GM21381 (cell line): ENCODE data around the gene MAP7D2.

Experiments used
- ATAC-seq: cut with Tn5 transposase; IDR thresholded peaks from one replicate; pipeline ENCODE4 v1.9.1; 2021; ENCODE audit warnings: mild to moderate bottlenecking, moderate library complexity; ENCODE audit not compliant: unreplicated experiment

Gene MAP7D2

DNA sequence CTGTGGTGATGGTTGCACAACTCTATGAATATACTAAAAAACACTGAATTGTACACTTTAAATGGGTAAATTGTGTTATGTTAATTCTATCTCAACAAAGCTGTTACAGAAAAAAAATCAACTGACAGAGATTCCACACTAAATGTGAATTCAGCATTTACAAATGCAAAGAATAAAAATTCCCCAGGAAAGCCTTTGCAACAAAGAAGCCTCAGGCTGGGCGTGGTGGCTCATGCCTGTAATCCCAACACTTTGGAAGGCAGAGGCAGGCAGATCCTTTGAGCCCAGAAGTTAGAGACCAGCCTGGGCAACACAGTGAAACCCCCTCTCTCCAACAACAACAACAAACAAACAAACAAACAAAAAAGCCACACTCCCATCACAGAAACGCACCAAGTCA lies 134.8 kb downstream of the MAP7D2 start:
- ATAC-seq: no peak

DNA sequence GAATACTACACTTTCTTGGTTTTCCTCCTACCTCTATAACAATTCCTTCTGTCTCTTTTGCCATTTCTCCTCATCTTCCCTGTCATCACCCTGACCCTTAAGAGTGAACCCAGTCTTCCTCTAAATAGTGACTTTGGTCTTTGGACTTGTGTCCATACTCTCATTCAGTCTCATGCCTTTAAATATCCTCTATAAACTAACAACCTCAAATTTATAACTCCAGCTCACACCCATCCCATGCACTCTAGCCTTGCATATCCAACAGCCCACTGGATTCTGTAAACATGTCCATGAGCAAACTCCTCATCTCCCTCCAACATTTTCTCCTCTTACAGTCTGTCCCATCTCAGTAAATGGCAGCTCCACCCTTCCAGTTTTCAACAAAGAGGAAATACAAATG lies 140.9 kb downstream of the MAP7D2 start:
- no peak for ATAC-seq

- ATAC-seq: no peak
Measured at GRCh38 chrX:19972984-19973383, 143.7 kb downstream of the MAP7D2 start.

- ATAC-seq: no peak
Measured at GRCh38 chrX:19968276-19968675, 148.4 kb downstream of the MAP7D2 start.

- no peak for ATAC-seq
Measured at GRCh38 chrX:19966056-19966455, 150.7 kb downstream of the MAP7D2 start.

DNA sequence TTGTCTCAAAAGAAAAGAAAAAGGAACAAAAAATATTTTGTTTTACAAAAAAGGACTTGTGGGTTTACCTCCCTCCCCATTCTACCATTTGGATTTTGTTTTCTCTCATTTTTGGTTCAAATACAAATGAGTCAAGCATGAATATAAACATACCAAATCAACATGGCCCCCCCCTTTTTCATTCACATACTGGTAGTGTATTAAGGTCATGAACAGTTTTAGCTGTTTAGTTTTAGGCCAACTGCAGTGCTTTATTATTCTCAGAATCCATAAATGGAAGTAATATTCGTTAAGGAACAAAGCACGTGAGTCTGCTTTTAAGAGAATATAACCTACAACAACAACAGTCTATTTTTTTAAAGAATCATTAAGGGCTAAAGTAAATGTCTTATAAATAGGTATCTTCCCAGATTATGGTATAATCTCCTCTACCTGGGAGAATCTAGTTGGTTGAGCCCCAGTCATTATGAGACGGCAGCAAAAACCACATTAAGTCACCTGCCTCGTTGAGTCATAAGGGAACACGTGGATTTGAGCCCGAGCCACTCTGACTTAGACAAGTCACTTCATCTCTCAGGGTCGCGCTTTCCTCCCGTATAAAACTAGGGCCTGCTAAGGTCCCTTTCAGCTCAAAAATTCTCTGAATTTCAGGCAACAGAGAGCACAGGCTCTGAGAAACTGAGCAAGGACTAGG lies 152.5 kb downstream of the MAP7D2 start:
- ATAC-seq: peak; percentile 69

DNA sequence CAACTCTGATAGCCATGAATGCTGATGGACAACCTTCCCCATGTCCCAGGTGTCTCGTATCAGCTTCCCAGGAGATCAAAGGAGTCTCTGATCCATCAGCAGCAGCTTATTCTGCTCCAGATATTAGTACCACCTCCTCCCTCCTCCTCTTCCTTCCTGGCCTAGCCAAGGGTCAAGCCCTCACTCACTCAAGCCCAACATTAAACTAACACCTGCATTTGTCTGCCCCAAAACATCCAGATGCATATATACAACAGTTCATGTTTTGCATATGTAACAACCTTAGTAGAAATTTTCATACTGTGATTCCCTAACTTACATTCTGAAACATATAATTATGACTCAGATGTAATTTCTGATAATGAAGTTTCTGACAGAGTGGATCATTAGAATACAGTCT lies 155.8 kb downstream of the MAP7D2 start:
- ATAC-seq: no peak

- no peak for ATAC-seq
Measured at GRCh38 chrX:19958552-19959486, 157.9 kb downstream of the MAP7D2 start.

DNA sequence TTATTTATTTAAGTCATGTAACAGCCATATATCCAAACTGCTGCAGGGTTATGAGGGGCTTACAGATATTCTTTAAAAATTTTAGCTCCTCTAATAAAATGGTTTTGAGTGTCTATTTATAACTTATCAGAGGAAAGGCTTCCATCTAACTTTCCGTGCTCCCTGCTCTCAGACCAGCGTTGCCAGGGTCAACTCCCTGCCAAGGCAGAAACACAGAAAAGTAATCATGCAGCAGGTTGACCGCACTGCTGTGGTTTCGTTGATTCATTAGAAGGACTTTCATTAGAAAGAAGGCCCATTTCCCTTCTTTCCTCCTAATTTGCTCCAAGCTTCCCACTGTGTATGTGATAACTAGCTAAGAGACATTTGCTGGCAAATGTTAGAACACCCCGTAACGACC lies 159.8 kb downstream of the MAP7D2 start:
- no peak for ATAC-seq
